Psoas muscle (tissue), 8 donors: ENCODE measurements around the gene TAF10. TPM values are rescaled to one million over a fixed set of nuclear protein-coding genes. Genes with fewer than 3 reads are reported as not detected.

Source experiments
- ATAC-seq, 4 donors: fragments of 200-7000 bp; cut with Tn5 transposase; one replicate each; pipeline ENCODE4 v1.9.1; 2020; ENCODE audit warnings: moderate library complexity in 3 of 4, mild to moderate bottlenecking in 2 of 4
- DNase-seq, 2 donors: peaks; one replicate each; pipeline ENCODE4 v3.0.0-alpha.2; 2020
- H3K27ac ChIP-seq: fragments of 200-600 bp; one replicate; pipeline ENCODE4 v1.8.0; 2022
- H3K27me3 ChIP-seq, 3 donors: fragments of 200-600 bp in 1 of 3; one replicate each; pipeline versions ENCODE4 v1.6.1 to v1.8.0; 2013 to 2022; ENCODE audit warnings: low read length in 2 of 3, mild to moderate bottlenecking in 2 of 3, moderate library complexity in 1 of 3; ENCODE audit not compliant: insufficient read depth in 3 of 3
- H3K36me3 ChIP-seq, 2 donors: fragments of 200-600 bp in 1 of 2; one replicate each; pipeline versions ENCODE4 v1.6.1 to v1.8.0; 2013 to 2022; ENCODE audit warnings: low read depth in 1 of 2, mild to moderate bottlenecking in 1 of 2, moderate library complexity in 1 of 2; ENCODE audit not compliant: insufficient read depth in 1 of 2
- H3K4me1 ChIP-seq: fragments of 200-600 bp; one replicate; pipeline ENCODE4 v1.8.0; 2022
- H3K4me3 ChIP-seq: fragments of 200-600 bp; one replicate; pipeline ENCODE4 v1.8.0; 2022; ENCODE audit warnings: mild to moderate bottlenecking
- H3K9me3 ChIP-seq: fragments of 200-600 bp; one replicate; pipeline ENCODE4 v1.8.0; 2022
- WGBS, 3 donors: extraction: QIAGEN DNeasy Blood & Tissue Kit; methylation state at CpG; one replicate each; pipeline versions ENCODE4 v1.1.6 to v1.1.7; 2013; 5-methylcytosine and 5-hydroxymethylcytosine counted together
- intact Hi-C, 2 donors: fragments of 100-400 bp; cut with DNase I; formaldehyde crosslinking; loops; one replicate each; pipeline versions ENCODE4 v1.11.0 to v1.14.2; 2022
- polyA plus RNA-seq, 3 donors: library from polyadenylated mRNA; stranded (reverse); fragments of 200-250 nt; gene quantifications; one replicate each; pipeline ENCODE4 v1.2.3, GENCODE V29; 2013
- total RNA-seq, 4 donors: library from RNA; stranded (reverse); fragmentation: NEBNext Ultra II Directional in 2 of 4; extraction: Animal tissue kit (Norgen Biotek cat#: 25700) in 2 of 4; gene quantifications; one replicate each; pipeline versions ENCODE4 v1.2.1 to v1.2.4, GENCODE V29; 2021 to 2023
- TF ChIP-seq, protein P1 (sequence below): fragments of 200-600 bp; IDR thresholded peaks from one replicate; pipeline ENCODE4 v1.8.0; 2022; ENCODE audit warnings: antibody characterized with exemption
- donor health status: healthy with polysubstance abuse.
- donor health status: DM: no; HTN: no; CAD: no; lungs with moderate emphysema.
- donor health status: Bipolar disorder and iron deficiency.
- donor health status: healthy.
- donor health status: DM: yes; HTN: yes; CAD: no.
- donor health status: DM: no; HTN: no; CAD: no.
- donor health status: DM: no; HTN: no; CAD: no.
- donor health status: DM: yes; HTN: yes; CAD: no.

TAF10 gene
- total and polyA plus RNA-seq, 7 donors = 67.0 to 119 (median 80.3) TPM

- Histone ChIP-seq H3K27me3 (peaks cover 0 to 5% (median 0%) of the 10 kb centered on the region in 3 donors), H3K27ac (peak overlapping the region; percentile 54), H3K4me3 (no peak overlapping the region), H3K4me1 (peaks cover 11% of the 10 kb centered on the region), H3K9me3 (no peaks in the 10 kb centered on the region), H3K36me3 (no peaks in the 10 kb centered on the region)
- 20 to 35% (median 27%) methylated on average over 12 of the region's 12 CpGs for WGBS, 3 donors
- TF ChIP-seq, protein P1, sequence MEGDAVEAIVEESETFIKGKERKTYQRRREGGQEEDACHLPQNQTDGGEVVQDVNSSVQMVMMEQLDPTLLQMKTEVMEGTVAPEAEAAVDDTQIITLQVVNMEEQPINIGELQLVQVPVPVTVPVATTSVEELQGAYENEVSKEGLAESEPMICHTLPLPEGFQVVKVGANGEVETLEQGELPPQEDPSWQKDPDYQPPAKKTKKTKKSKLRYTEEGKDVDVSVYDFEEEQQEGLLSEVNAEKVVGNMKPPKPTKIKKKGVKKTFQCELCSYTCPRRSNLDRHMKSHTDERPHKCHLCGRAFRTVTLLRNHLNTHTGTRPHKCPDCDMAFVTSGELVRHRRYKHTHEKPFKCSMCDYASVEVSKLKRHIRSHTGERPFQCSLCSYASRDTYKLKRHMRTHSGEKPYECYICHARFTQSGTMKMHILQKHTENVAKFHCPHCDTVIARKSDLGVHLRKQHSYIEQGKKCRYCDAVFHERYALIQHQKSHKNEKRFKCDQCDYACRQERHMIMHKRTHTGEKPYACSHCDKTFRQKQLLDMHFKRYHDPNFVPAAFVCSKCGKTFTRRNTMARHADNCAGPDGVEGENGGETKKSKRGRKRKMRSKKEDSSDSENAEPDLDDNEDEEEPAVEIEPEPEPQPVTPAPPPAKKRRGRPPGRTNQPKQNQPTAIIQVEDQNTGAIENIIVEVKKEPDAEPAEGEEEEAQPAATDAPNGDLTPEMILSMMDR = no peak
- peak; percentile 83 to 91 for DNase-seq
- intact Hi-C loops = no loop called here
- peak; percentile 56 to 80 (median 68) for ATAC-seq
These were observed 34.1 kb upstream of the TAF10 start for GRCh38 chr11:6646071-6646470.

GRCh38 chr11:6642957-6643356 is 30.9 kb upstream of the TAF10 start:
- Histone ChIP-seq H3K4me1 (peaks cover 8% of the 10 kb centered on the region), H3K9me3 (no peaks in the 10 kb centered on the region), H3K27me3 (peaks cover 0 to 5% (median 0%) of the 10 kb centered on the region in 3 donors), H3K27ac (no peak overlapping the region), H3K4me3 (no peak overlapping the region), H3K36me3 (peaks cover 0 to 9% of the 10 kb centered on the region in 2 donors)
- TF ChIP-seq, protein P1 = no peak
- DNase-seq (no peak), ATAC-seq (no peak)
- 90 to 94% (median 91%) methylated on average over 7 of the region's 7 CpGs for WGBS, 3 donors
- intact Hi-C loops = no loop called here

DNA sequence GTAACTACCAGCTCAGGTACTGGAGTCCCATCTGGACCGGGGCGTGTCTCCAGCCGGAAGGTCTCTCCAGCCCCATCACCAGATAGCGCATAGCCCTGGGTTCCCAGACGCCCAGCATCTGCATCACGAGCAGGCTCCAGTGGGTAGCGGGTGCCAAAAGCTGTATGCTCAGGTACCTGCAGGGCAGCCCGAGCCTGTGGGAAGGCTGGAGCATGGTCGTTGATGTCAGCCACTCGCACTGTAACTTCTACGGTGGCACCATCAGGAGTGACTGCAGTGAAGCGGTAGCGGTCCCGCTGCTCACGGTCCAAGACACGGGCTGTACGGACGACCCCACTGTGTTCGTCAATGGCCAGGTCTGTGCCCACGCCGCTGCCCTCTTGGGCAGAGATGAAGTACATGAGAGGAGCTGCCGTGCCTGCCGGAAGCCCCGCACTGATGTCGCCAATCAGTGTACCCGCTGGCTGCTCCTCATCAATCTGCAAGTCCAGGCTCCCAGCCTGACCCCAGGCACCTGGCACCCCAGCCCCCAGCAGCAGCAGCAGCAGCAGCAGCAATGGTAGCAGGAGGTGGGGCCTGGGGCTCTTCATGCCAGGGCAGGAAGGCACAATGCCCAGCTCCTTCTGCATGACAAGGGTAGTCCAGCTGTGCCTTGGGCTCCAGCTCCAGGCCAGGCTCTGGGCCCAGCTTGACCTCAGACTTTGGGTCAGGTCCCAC is 29.1 kb upstream of the TAF10 start:
- Histone ChIP-seq H3K36me3 (peaks cover 0 to 9% of the 10 kb centered on the region in 2 donors), H3K9me3 (no peaks in the 10 kb centered on the region), H3K27me3 (no peaks in the 10 kb centered on the region), H3K4me3 (no peak overlapping the region), H3K4me1 (peaks cover 4% of the 10 kb centered on the region), H3K27ac (no peak overlapping the region)
- WGBS, 3 donors = 63 to 79% (median 64%) methylated on average over 26 of the region's 26 CpGs
- DNase-seq (no peak), ATAC-seq (no peak)
- intact Hi-C loops = no loop called here
- TF ChIP-seq, protein P1 = no peak

DNA sequence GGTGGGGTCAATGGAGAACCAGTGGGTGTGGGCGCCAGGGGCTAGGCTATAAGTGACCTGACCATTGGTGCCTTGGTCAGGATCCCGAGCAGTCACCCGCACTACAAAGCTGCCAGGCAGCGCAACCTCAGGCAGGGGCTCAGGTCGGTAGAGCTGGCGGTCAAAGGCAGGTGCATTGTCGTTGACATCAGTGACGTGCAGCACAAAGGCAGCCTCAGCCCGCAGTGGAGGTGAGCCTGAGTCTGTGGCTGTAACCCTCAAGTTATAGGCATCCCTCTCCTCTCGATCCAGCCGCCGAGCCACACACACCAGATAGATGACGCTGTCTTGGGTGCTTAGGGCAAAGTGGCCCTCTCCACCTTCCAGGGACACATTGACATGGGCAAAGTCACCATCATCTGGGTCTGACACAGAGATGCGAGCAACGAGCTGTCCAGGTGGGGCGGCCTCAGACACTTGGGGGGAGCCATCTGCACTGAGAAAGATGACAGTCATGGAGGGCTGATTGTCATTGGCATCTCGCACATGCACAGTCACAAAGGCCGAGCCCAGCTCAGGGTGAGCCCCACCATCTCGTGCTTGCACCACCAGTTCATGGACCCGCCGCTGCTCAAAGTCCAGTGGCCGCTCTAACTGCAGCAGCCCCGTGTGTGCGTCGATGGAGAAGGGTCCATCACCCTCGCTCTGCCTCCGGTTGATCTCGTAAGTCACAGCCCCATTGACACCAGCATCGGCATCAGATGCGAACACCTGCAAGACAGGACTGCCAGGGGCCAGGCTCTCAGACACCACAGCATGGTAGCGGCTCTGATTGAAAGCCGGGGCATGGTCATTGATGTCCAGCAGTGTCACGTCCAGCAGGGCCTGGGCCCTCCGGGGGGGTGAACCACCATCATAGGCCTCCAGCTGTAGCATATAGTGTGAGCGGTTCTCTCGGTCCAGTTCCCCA is 28.3 kb upstream of the TAF10 start:
- 94 to 95% (median 94%) methylated on average over 36 of the region's 36 CpGs for WGBS, 3 donors
- H3K27me3 ChIP-seq = no peaks in the 10 kb centered on the region
- H3K36me3 ChIP-seq = peaks cover 0 to 9% of the 10 kb centered on the region in 2 donors
- no peak overlapping the region for H3K4me3 ChIP-seq
- H3K4me1 ChIP-seq = peaks cover 4% of the 10 kb centered on the region
- no peaks in the 10 kb centered on the region for H3K9me3 ChIP-seq
- intact Hi-C loops = no loop called here
- H3K27ac ChIP-seq = no peak overlapping the region
- ATAC-seq (no peak), DNase-seq (no peak)
- TF ChIP-seq, protein P1 = no peak
